Stimulated activated CD4-positive, alpha-beta T cell treated with anti-CD3 and anti-CD28 coated beads, Interleukin-2, amount 100 ng/mL, for 24 hours (primary cell): ENCODE data around the gene PSPH.
"Not testable (repeated sequence)": the region's sequence is repeated elsewhere in the genome, so short reads cannot be mapped to it uniquely, and the experiment has no call there.

ENCODE experiments used
- DNase-seq, 2 donors: peaks; one replicate each; pipeline ENCODE4 v3.0.0-alpha.2; 2020

The PSPH gene

DNA sequence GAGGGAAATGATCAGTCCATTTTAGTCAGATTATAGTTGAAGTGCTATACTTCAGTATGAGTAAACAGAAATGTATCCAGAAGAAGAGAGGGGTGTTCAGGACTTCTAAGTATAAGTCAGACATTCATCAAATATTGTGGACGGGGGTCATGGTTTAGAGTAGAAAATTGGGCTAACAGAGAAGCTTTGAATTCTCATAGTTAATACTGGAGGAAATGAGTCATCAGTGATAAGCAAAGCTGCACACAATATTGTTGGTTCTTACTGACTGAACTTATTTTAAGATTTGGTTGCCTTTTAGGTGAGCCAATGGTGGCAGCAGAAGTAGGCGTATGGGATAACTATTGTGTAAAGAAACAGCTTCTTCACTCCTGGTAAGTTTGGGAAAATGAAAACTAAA, 11.1 kb upstream of the PSPH start:
- DNase-seq = no peak

- no peak for DNase-seq
These were observed 2.7 kb upstream of the PSPH start for GRCh38 chr7:56053993-56054392.

DNA sequence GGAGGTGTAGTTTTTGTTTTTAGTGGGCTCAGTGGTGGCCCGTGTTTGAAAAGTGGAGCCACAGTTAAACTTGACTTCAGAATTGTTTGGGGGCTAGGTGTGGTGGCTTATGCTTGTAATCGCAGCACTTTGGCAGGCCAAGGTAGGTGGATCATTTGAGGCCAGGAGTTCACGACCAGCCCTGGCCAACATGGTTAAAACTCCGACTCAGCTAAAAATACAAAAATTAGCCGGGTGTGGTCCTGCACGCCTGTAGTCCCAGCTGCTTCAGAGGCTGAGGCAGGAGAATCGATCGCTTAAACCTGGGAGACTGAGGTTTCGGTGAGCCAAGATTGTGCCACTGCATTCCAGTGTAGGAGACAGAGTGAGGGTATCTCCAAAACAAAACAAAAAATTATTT, 2.1 kb upstream of the PSPH start:
- no peak for DNase-seq

DNA sequence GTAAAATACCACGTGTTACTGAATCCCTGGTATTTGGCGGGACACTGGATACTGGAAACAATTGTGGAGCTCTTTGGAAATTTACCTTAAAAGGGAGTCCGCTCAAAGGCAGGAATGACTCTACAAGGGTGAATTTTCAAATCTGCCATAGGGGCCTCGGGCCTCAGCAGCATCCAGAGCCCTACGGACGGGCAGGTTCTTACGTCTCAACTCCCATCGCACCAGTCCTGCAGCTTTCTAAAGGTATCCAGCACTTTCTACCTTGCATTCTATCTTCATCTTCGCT, 248 bp downstream of the PSPH start:
- DNase-seq = no peak

DNA sequence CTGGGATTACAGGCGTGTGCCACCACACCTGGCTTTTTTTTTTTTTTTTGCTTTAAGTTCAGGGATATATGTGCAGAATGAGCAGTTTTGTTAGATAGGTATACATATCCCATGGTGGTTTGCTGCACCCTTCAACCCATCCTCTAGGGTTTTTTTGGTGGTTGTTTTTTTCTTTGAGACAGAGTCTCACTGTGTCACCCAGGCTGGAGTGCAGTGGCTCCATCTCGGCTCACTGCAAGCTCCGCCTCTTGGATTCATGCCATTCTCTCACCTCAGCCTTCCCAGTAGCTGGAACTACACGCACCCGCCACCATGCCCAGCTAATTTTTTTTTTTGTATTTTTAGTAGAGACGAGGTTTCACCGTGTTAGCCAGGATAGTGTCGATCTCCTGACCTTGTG, 2.5 kb downstream of the PSPH start:
- DNase-seq = not testable (repeated sequence)

- no peak for DNase-seq
These were observed 3.0 kb downstream of the PSPH start for GRCh38 chr7:56048245-56048644.

- not testable (repeated sequence) for DNase-seq
These were observed 3.7 kb downstream of the PSPH start for GRCh38 chr7:56047446-56048116.

GRCh38 chr7:56046721-56047445, 4.4 kb downstream of the PSPH start:
- no peak for DNase-seq

GRCh38 chr7:56045758-56046157, 5.5 kb downstream of the PSPH start:
- not testable (repeated sequence) for DNase-seq

DNA sequence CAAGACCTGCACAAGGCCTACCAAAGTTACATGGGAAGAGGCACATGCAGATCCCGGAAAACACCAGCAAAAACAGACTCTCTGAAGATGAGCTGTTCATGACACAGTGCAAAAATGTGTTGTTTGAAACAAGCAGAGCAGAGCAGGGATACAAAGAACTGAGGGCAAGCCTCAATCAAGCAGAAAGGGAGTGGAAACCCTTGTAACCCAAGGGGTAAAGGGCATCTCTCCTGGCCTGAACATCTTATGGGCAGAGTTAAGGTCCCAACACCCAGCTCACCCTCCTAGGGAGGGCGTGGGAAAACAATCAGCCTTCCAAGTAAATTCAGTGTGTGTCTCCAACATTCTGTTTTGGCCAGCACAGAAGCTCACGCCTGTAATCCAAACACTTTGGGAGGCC, 10.5 kb downstream of the PSPH start:
- no peak for DNase-seq

GRCh38 chr7:56033671-56034432, 17.4 kb downstream of the PSPH start:
- peak; percentile 70 to 73 for DNase-seq

GRCh38 chr7:56032578-56032977, 18.7 kb downstream of the PSPH start:
- not testable (repeated sequence) for DNase-seq

DNA sequence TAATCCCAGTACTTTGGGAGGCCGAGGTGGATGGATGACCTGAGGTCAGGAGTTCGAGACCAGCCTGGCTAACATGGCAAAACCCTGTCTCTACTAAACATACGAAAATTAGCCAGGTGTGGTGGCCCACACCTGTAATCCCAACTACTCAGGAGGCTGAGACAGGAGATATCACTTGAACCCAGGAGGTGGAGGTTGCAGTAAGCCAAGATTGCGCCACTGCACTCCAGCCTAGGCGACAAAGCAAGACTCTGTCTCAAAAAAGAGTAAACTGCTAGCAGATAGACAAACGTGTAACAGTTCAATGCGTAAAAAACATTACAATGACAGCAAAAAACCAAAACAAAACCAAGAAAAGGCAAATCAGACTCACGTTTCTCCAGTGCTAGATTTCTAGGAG, 19.7 kb downstream of the PSPH start:
- DNase-seq = not testable (repeated sequence)

DNA sequence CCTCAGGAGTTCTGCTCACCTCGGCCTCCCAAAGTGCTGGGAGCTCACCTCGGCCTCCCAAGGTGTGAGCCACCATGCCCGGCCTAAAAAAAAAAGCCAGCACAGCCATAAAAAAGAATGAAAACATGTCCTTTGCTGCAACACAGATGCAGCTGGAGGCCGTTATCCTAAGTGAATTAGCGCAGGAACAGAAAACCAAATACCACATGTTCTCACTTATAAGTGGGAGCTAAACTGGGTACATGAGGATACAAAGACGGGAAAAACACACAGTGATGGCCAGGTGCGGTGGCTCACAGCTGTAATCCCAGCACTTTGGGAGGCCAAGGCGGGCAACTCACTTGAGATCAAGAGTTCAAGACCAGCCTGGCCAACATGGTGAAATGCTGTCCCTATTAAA, 20.9 kb downstream of the PSPH start:
- no peak for DNase-seq

DNA sequence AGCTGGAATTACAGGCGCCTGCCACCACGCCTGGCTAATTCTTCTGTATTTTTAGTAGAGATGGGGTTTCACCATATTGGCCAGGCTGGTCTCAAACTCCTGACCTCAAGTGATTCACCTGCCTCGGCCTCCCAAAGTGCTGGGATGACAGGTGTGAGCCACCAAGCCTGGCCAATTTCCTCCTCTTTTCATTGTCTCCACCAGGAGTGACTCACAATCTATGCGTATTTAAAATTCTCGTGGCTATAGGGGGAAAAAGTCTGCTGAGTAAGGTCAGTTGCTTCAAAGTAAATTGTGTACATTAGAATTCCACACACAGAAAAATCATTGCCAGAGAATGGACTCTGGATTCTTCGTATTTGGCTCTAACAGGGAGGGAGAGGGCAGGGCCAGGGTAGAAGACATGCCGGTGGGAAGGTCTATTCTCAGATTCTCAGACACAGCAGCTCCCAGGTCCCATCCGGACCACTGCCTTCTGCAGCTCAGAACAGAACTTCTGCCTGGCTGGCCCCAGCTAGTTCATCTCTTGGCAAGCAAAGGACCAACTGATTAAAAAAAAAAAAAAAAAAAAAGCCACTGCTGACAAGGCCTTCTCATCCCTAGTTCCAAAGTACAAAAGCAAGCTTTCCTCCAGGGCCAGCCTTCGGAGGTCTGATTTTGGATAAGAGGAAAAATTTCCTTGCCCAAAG, 22.2 kb downstream of the PSPH start:
- DNase-seq = no peak

GRCh38 chr7:56026538-56026937, 24.7 kb downstream of the PSPH start:
- no peak for DNase-seq

DNA sequence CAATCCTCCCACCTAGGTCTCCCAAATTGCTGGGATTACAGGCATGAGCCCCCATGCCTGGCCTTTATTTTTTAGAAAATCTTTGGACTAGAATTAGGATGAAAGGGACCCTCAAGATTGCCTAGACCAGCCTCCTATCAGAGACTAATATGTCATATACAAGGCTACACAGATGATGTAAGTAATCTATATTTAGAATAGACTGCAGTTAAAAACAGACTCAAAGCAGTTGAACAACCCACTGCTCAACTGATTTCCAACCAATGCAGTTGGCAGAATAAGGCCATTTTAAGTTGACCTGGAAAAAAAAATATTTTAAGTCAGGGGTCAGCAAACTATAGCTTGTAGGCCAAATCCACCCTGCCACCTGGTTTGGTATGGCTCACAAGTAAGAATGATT, 27.7 kb downstream of the PSPH start:
- no peak for DNase-seq

- no peak for DNase-seq
These were observed 31.7 kb downstream of the PSPH start for GRCh38 chr7:56019501-56019900.

DNA sequence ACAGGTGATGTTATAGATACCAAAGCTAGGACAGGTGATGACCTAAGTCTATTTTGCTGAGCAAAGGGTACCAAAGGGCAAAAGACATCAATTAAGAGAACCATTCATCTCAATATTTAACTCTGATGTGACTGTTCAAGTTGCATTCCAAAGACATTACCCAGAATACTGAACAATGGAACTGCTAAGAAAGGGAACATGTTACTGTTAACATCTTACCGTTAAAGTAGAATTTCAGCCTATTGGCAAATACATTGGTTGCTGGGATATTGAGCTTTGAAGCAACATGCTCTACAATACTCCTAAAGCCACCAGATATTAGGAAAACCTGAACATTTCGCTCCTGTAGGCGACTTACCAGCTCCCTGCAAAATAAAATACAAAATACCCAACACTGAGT, 34.2 kb downstream of the PSPH start:
- not testable (repeated sequence) for DNase-seq

- DNase-seq = no peak
These were observed 41.5 kb downstream of the PSPH start for GRCh38 chr7:56009695-56010094.

GRCh38 chr7:56007891-56008290, 43.4 kb downstream of the PSPH start:
- no peak for DNase-seq

- no peak for DNase-seq
These were observed 44.0 kb downstream of the PSPH start for GRCh38 chr7:56007167-56007652.

DNA sequence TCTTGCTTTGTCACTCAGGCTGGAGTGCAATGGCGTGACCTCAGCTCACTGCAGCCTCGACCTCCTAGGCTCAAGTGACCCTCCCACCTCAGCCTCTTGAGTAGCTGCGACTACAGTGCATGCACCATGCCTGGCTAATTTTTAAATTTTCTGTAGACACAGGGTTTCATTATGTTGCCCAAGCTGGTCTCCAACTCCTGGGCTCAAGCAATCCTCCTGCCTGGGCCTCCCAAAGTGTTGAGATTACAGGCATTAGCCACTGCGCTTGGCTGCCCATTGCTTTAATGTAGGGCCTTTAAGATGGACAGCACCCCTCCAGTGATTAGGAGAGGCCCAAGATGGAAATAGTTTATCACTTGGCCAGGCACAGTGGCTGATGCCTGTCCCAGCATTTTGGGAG, 47.5 kb downstream of the PSPH start:
- DNase-seq = no peak
